HG03066 (cell line): ENCODE data around the gene SYMPK.
A peak's percentile ranks its signal among the peaks of the same experiment; 100 is the strongest.
"Not testable (repeated sequence)": the region's sequence is repeated elsewhere in the genome, so short reads cannot be mapped to it uniquely, and the experiment has no call there.

Experiments
- ATAC-seq: cut with Tn5 transposase; IDR thresholded peaks from one replicate; pipeline ENCODE4 v1.9.1; 2021; ENCODE audit warnings: low read depth; ENCODE audit not compliant: unreplicated experiment

Gene SYMPK

GRCh38 chr19:45862564-45863334 lies at the start of gene SYMPK:
TSS of gene SYMPK (minus strand) at chr19:45863147. CDS start at chr19:45854495, 8,652 bp downstream.
- peak; percentile 76 for ATAC-seq

- ATAC-seq, result no peak
These were observed 48.3 kb upstream of the SYMPK start for GRCh38 chr19:45911291-45911690.

GRCh38 chr19:45908956-45909355 lies 46.0 kb upstream of the SYMPK start:
- ATAC-seq, result no peak

DNA sequence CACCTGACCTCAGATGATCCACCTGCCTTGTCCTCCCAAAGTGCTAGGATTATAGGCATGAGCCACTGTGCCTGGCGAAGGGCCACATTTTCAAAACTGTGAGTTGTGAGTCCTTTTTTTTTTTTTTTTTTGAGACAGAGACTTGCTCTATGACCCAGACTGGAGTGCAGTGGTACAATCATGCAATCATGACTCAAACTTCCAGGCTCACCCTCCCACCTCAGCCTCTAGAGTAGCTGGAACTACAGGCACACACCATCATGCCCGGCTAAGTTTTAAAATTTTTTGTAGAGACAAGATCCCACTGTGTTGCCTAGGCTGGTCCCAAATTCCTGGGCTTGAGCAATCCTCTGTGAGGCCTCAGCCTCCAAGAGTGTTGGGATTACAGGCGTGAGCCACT lies 43.3 kb upstream of the SYMPK start:
- no peak for ATAC-seq

DNA sequence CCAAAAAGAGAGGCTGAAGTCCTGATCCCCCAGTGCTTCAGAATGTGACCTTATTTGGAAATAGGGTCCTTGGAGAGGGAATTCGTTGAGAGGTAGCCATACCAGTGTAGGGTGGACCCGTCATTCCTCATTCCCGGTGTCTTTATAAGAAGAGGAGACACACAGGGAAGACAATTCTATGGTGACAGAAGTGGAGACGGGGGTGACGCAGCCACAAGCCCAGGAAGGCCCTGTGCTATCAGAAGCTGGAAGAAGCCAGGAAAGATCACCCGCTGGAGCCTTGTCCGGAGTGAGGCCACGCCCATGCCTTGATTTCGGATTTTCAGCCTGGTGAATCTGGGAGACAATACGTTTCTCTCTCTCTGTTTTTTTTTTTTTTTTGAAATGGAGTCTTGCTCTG lies 42.1 kb upstream of the SYMPK start:
- no peak for ATAC-seq

- peak; percentile 73 for ATAC-seq
These were observed 40.0 kb upstream of the SYMPK start for GRCh38 chr19:45902651-45903625.

GRCh38 chr19:45901912-45902650 lies 39.1 kb upstream of the SYMPK start, which contains the start of gene MYPOP:
TSS of gene MYPOP (minus strand) at chr19:45902613. CDS start at chr19:45901773, 840 bp downstream.
- ATAC-seq, result no peak

DNA sequence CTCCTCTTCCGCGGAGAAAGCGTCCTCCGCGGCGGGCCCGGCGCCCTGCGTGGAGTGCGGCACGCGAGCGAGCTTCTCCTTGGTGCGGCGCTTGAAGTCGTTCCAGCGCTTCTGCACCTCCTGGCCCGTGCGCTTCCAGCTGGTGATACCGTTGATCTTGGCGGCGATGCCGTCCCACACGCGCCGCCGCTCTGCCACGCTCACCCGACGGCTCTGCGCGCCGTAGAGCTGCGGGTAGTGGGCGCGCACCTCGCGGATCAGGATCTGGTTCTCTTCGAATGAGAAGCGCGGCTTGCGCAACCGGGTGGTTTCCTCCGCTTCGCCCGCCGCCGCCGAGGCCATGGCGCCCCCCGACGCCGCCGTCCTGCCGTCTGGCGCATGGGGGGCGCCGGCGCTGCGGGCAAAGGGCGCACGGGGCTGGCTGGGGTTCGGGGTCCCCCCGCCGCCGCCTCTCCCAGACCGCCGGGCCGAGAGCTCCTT lies 38.5 kb upstream of the SYMPK start:
- no peak for ATAC-seq

GRCh38 chr19:45900738-45901431 lies 37.9 kb upstream of the SYMPK start:
- ATAC-seq, result no peak

- no peak for ATAC-seq
These were observed 37.1 kb upstream of the SYMPK start for GRCh38 chr19:45899919-45900589.

DNA sequence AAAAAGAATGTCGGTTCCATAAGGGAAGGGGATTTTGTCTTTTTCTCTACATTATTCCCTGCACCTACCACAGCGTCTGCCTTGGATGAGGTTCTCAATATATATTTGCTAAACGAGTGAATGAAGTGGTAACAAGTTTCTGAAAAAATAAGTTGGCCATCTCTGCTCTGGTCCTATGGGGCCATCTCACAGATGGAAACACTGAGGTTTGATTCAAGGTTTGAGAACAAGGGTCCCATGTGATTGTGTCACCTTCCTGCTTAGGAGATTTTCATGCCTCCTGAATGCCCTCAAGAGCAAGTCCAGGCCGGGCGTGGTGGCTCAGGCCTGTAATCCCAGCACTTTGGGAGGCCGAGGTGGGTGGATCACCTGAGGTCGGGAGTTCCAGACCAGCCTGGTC lies 36.3 kb upstream of the SYMPK start:
- no peak for ATAC-seq

DNA sequence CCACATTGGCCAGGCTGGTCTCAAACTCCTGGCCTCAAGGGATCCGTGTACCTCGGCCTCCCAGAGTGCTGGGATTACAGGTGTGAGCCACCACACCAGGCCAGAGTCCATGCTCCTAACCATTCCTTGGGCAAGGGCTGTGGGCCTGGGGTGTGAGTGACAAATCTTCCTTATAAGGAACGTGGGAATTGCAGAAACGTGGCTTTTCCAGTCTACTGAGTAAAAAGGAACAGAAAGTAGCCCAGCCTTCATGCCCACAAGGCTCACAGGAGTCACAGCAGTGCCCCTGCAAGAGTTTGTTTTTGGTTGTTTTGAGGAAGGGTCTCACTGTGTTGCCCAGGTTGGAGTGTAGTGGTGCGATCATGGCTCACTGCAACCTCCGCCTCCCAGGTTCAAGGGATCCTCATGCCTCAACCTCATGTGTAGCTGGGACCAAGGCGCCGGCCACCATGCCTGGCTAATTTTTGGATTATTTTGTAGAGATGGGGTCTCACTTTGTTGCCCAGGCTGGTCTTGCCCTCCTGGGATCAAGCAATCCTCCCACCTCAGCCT lies 34.4 kb upstream of the SYMPK start:
- no peak for ATAC-seq

DNA sequence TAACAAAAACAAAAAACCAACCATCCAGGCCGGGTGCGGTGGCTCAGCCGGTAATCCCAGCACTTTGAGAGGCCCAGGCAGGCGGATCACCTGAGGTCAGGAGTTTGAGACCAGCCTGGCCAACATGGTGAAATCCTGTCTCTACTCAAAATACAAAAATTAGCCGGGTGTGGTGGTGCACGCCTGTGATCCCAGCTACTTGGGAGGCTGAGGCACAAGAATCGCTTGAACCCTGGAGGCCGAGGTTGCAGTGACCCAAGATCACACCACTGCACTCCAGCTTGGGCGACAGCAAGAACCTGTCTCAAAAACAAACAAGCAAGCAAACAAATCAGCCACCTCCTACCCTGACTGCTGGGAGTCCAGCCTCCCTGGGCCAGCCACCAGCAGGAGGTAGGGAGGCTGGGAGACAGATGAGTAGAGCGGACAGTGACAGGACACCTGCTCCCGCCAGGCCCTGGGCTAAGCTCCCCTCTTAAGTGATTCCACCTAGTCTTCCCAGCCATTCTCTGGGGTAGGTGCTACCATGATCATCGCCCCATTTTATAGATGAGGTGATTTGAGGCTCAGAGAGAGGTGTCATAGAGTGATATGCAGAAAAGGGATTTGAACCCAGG lies 33.1 kb upstream of the SYMPK start:
- not testable (repeated sequence) for ATAC-seq

DNA sequence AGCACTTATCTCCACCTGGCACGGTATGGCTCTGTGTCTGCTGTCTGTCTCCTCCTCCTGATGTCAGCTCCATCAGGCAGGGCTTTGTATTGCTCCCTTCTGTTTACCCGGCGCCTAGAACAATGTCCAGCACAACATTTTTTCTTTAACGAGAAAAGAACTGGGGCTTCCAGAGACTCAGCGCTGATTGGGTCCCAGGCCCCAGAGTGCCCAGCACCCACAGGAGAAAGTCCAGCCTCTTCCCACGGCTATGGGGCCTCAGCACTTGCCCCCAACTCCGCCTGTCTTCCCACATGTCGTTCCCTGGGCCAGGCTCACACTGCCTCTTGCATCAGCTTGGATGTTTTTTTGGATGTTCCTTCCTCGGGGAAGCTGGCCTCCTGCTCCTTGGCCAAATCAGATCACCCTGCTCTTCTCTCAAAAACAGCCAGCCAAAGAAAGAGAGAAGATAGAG lies 32.6 kb upstream of the SYMPK start:
- no peak for ATAC-seq

GRCh38 chr19:45890877-45891276 lies 27.9 kb upstream of the SYMPK start:
- ATAC-seq, result no peak

- ATAC-seq, result no peak
These were observed 26.4 kb upstream of the SYMPK start for GRCh38 chr19:45889210-45889885.

GRCh38 chr19:45887200-45887710 lies 24.3 kb upstream of the SYMPK start:
- no peak for ATAC-seq
